T-helper 1 cell treated with Interleukin-12 subunit alpha and Interleukin-12 subunit beta and Interleukin-4 antibody, amounts not matched to agents 30 μg/mL and 1 μg/mL, for 36 hours (primary cell): Measurements from ENCODE around the gene MST1R.
"Not testable (repeated sequence)": the region's sequence is repeated elsewhere in the genome, so short reads cannot be mapped to it uniquely, and the experiment has no call there.

ENCODE experiments used
- H3K27ac Mint-ChIP-seq: one replicate; pipeline ENCODE4 v1.8.0; 2021; ENCODE audit warnings: mild to moderate bottlenecking, mixed read lengths
- H3K27me3 Mint-ChIP-seq: one replicate; pipeline ENCODE4 v1.8.0; 2021; ENCODE audit warnings: low read depth, mixed read lengths
- H3K36me3 Mint-ChIP-seq: one replicate; pipeline ENCODE4 v1.8.0; 2021; ENCODE audit warnings: low read depth, mixed read lengths
- H3K4me1 Mint-ChIP-seq: one replicate; pipeline ENCODE4 v1.8.0; 2021; ENCODE audit warnings: low read depth, mixed read lengths
- H3K4me3 Mint-ChIP-seq: one replicate; pipeline ENCODE4 v1.8.0; 2021; ENCODE audit warnings: mild to moderate bottlenecking, moderate library complexity, mixed read lengths
- H3K9me3 Mint-ChIP-seq: one replicate; pipeline ENCODE4 v1.8.0; 2021; ENCODE audit warnings: mixed read lengths

Gene MST1R

GRCh38 chr3:49903451-49904424 is at the start of gene MST1R:
Gene MST1R, minus strand, starts transcription at chr3:49903873. Its CDS starts 264 bp downstream, at chr3:49903609.
- Mint-ChIP-seq H3K4me3 (peak within 1 kb of the TSS; percentile 86), H3K27ac (peak within 1 kb of the TSS; percentile 85), H3K27me3 (no peaks in the 10 kb centered on the region)

GRCh38 chr3:49952924-49953323 is 49.3 kb upstream of the MST1R start:
- no peak overlapping the region for H3K4me3 Mint-ChIP-seq

More at GRCh38 chr3:49903451-49904424, at the start of gene MST1R:
- Mint-ChIP-seq H3K36me3 (peaks cover 4% of the 10 kb centered on the region), H3K4me1 (peaks cover 25% of the 10 kb centered on the region), H3K9me3 (no peaks in the 10 kb centered on the region)

GRCh38 chr3:49942651-49943050 is 39.0 kb upstream of the MST1R start:
- Mint-ChIP-seq H3K27me3 (no peaks in the 10 kb centered on the region), H3K4me1 (peaks cover 16% of the 10 kb centered on the region), H3K4me3 (peak overlapping the region; percentile 6), H3K27ac (no peak overlapping the region), H3K36me3 (peaks cover 15% of the 10 kb centered on the region), H3K9me3 (no peaks in the 10 kb centered on the region)

More at GRCh38 chr3:49952924-49953323, 49.3 kb upstream of the MST1R start:
- no peaks in the 10 kb centered on the region for H3K9me3 Mint-ChIP-seq
- H3K27ac Mint-ChIP-seq: no peak overlapping the region
- peaks cover 2% of the 10 kb centered on the region for H3K4me1 Mint-ChIP-seq
- H3K36me3 Mint-ChIP-seq: peaks cover 4% of the 10 kb centered on the region
- H3K27me3 Mint-ChIP-seq: no peaks in the 10 kb centered on the region

DNA sequence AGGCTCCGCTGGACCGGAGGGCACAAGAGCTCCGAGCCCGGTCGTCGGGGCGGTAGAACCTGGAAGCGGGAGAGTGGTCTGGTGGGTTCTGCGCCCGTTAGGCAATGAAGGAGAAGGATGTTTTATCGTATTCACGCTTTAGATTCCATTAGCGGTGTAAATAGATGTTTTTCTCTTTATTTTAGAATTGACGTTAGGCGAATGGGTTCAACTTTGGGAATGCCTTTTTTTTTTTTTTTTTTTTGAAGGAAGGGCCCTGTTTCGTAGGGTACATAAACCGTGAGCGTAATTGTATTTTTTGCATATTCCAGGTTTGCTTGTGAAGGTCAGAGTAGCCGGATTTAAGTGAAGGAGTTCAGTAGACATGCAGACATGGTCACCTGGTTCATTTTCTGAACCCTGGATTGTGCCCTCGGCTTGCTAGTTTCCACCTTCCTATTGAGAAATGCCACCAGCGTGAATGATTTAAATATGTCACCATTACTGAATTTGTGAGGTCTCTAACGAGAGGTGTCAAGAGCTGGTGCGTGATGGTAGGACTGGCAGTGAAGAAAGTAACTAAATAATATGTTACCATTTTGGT is 37.1 kb upstream of the MST1R start:
- H3K27me3 Mint-ChIP-seq: no peaks in the 10 kb centered on the region
- peak overlapping the region; percentile 96 for H3K4me3 Mint-ChIP-seq
- H3K4me1 Mint-ChIP-seq: peaks cover 14% of the 10 kb centered on the region
- H3K9me3 Mint-ChIP-seq: no peaks in the 10 kb centered on the region
- H3K27ac Mint-ChIP-seq: peak overlapping the region; percentile 97
- peaks cover 15% of the 10 kb centered on the region for H3K36me3 Mint-ChIP-seq

GRCh38 chr3:49939858-49940666 is 36.4 kb upstream of the MST1R start, which contains the start of gene RBM6:
Gene RBM6, plus strand, starts transcription at chr3:49940150. Its CDS starts 22,492 bp downstream, at chr3:49962642.
- peak within 1 kb of the TSS; percentile 97 for H3K27ac Mint-ChIP-seq
- H3K27me3 Mint-ChIP-seq: no peaks in the 10 kb centered on the region
- peaks cover 12% of the 10 kb centered on the region for H3K36me3 Mint-ChIP-seq
- peak within 1 kb of the TSS; percentile 96 for H3K4me3 Mint-ChIP-seq
- H3K9me3 Mint-ChIP-seq: no peaks in the 10 kb centered on the region
- peaks cover 14% of the 10 kb centered on the region for H3K4me1 Mint-ChIP-seq

GRCh38 chr3:49937090-49937489 is 33.4 kb upstream of the MST1R start:
- Mint-ChIP-seq H3K4me1 (peaks cover 5% of the 10 kb centered on the region), H3K27me3 (no peaks in the 10 kb centered on the region), H3K36me3 (peaks cover 5% of the 10 kb centered on the region), H3K4me3 (no peak overlapping the region), H3K9me3 (no peaks in the 10 kb centered on the region), H3K27ac (no peak overlapping the region)

GRCh38 chr3:49932281-49932680 is 28.6 kb upstream of the MST1R start:
- not testable (repeated sequence) for H3K9me3 Mint-ChIP-seq, H3K27ac Mint-ChIP-seq, H3K36me3 Mint-ChIP-seq, H3K27me3 Mint-ChIP-seq, H3K4me3 Mint-ChIP-seq
- peaks cover 10% of the 10 kb centered on the region for H3K4me1 Mint-ChIP-seq

DNA sequence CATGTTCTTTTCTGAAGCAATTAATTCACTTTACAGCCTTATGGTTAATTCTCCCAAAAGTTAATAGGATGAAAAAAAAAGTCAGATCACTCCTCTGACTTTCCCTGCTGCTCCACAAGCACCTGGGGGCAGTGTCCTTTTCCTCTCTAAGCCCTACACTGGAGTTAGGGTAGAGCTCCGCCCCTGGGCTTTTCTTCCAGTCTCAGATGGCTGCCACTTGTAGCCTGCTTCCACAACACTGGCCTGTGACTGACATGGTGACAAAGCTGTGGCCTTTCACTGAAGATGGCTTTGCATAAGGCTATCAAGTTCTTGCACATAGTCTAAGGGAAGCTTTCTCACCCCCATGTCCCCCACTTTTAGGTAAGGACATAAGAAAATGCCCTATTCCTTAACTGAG is 27.2 kb upstream of the MST1R start:
- Mint-ChIP-seq H3K36me3 (peaks cover 1% of the 10 kb centered on the region), H3K27ac (no peak overlapping the region), H3K9me3 (no peaks in the 10 kb centered on the region), H3K4me1 (peaks cover 12% of the 10 kb centered on the region), H3K4me3 (peak overlapping the region; percentile 36), H3K27me3 (no peaks in the 10 kb centered on the region)

DNA sequence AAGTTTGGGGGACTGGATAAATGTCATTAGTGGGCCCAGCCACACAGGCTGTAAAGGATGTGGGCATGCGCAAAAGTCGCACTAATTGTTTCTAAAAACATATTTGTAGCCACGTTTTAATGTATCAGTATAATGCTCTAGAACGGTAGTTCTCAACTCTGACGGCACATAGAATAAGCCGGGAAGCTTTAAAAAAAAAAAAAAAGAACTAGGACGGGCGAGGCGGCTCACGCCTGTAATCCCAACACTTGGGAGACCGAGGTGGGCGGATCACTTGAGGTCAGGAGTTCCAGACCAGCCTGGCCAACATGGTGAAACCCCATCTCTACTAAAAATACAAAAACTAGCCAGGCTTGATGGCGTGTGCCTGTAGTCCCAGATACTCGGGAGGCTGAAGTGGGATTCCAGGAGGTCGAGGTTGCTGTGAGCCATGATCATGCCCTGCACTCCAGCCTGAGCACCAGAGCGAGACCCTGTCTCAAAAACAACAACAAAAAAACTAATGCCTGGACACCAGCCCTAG is 26.6 kb upstream of the MST1R start:
- Mint-ChIP-seq H3K27me3 (no peaks in the 10 kb centered on the region), H3K36me3 (peaks cover 4% of the 10 kb centered on the region), H3K9me3 (no peaks in the 10 kb centered on the region), H3K27ac (peak overlapping the region; percentile 59), H3K4me1 (peaks cover 14% of the 10 kb centered on the region), H3K4me3 (peak overlapping the region; percentile 81)

- Mint-ChIP-seq H3K4me3 (peak within 1 kb of the TSS; percentile 81), H3K9me3 (no peaks in the 10 kb centered on the region), H3K4me1 (peaks cover 14% of the 10 kb centered on the region), H3K36me3 (peaks cover 4% of the 10 kb centered on the region), H3K27ac (peak within 1 kb of the TSS; percentile 61), H3K27me3 (no peaks in the 10 kb centered on the region)
Measured at GRCh38 chr3:49929291-49930167, 25.9 kb upstream of the MST1R start, which contains the start of gene MON1A. Gene MON1A, minus strand, starts transcription at chr3:49929811. Its CDS starts 16,465 bp downstream, at chr3:49913346.

- Mint-ChIP-seq H3K36me3 (peaks cover 4% of the 10 kb centered on the region), H3K4me1 (peaks cover 14% of the 10 kb centered on the region), H3K27ac (no peak overlapping the region), H3K27me3 (no peaks in the 10 kb centered on the region), H3K9me3 (no peaks in the 10 kb centered on the region), H3K4me3 (peak overlapping the region; percentile 81)
Measured at GRCh38 chr3:49928481-49929017, 24.9 kb upstream of the MST1R start.

GRCh38 chr3:49927798-49928197 is 24.1 kb upstream of the MST1R start:
- peaks cover 4% of the 10 kb centered on the region for H3K36me3 Mint-ChIP-seq
- no peak overlapping the region for H3K27ac Mint-ChIP-seq
- no peaks in the 10 kb centered on the region for H3K9me3 Mint-ChIP-seq
- H3K27me3 Mint-ChIP-seq: no peaks in the 10 kb centered on the region
- no peak overlapping the region for H3K4me3 Mint-ChIP-seq
- peaks cover 14% of the 10 kb centered on the region for H3K4me1 Mint-ChIP-seq

DNA sequence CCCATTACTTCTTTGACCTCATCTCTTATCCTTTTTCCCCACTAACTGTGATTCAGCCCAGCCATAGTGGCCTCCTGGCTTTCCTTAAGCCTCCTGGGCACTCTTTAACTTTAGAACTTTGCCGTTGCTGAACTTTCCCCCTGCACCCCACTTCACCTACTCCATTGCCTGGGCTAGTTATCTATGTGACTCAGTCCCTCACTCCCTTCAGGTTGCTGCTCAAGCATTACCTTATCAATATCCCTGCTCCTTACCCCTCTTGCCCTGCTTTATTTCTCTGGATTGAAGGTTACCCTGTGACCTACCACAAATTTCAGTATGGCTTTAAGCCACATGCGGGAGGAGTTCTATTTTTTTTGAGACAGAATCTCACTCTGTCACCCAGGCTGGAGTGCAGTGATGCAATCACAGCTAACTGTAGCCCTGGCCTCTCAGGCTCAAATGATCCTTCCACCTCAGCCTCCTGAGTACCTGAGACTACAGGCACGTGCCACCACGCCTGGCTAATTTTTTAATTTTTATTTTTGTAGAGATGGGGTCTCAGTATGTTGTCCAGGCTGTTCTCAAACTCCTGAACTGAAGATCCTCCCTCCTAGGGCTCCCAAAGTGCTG is 22.6 kb upstream of the MST1R start:
- H3K4me3 Mint-ChIP-seq: no peak overlapping the region
- H3K36me3 Mint-ChIP-seq: peaks cover 4% of the 10 kb centered on the region
- H3K27me3 Mint-ChIP-seq: no peaks in the 10 kb centered on the region
- no peak overlapping the region for H3K27ac Mint-ChIP-seq
- peaks cover 14% of the 10 kb centered on the region for H3K4me1 Mint-ChIP-seq
- H3K9me3 Mint-ChIP-seq: no peaks in the 10 kb centered on the region
